ENCODE measurements around the gene HOXA10. TPM values are rescaled to one million over a fixed set of nuclear protein-coding genes. Genes with fewer than 3 reads are reported as not detected.

HOXA10 gene
- total and polyA plus RNA-seq, 9 donors, result 21.2 to 36.0 (median 30.4) TPM

DNA sequence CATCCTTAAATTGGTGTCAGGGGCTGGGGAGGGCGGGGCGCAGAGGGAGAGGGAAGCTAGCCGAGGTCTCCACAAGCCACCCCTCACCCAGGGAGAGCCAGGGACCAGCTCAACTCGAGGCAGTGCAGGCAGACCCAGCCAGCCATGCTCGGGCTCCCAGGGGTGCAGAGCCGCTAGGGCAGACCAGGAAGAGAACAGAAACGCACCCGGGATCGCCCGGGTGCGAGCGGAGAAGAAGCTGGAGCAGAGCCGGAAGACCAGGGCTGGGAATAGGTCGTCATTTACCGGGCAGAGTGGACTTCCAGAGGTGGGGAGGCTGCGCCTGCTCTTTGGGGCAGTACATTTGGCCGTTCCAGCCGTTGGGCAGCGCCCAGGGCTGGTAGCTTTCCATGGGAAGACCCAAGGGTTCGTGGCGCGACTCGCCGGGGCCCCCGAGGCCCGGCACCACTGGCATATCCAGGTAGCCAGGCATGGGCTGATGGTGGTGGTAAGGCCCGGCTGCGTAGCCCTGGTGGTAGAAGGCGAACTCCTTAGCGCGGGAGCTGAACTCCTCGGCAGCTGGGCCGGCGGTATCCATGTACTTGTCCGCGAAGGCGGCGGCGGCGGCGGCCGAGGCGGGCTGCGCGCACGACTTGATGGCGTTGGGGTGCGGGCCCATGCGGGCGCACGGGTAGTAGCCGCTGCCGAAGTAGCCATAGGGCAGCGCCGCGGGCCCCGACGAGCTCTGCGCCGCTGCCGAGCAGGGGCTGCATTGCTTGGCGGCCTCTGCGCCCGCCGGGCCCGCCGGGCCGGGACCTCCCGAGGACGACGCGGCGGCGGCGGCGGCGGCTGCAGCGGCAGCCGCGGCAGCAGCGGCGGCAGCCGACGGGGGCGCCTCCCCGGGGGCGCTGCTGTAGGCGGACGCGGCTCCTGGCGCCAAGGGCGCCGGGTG lies 25.0 kb upstream of the HOXA10 start:
- DNase-seq, result peak; percentile 44
- no peaks in the 10 kb centered on the region for H3K9me3 ChIP-seq (replicated peaks; ENCODE audit: control insufficient read depth, low read depth, low read length)
- peak overlapping the region; percentile 38 for H3K4me3 ChIP-seq (ENCODE audit: low read length)
- H3K27ac ChIP-seq (ENCODE audit: low read length), result no peak overlapping the region
- peaks cover 28% of the 10 kb centered on the region for H3K4me1 ChIP-seq (ENCODE audit: control insufficient read depth, insufficient read depth, low read length)
- WGBS (ENCODE audit: insufficient coverage), result under 1% methylated on average over 87 of the region's 93 CpGs
- no peaks in the 10 kb centered on the region for H3K36me3 ChIP-seq (ENCODE audit: control insufficient read depth, insufficient read depth, low read length)
- peaks cover 74% of the 10 kb centered on the region for H3K27me3 ChIP-seq (ENCODE audit: control insufficient read depth, insufficient read depth, low read length)

GRCh38 chr7:27198138-27198841 lies 24.2 kb upstream of the HOXA10 start:
- peak; percentile 15 for DNase-seq
- peaks cover 33% of the 10 kb centered on the region for H3K4me1 ChIP-seq (ENCODE audit: control insufficient read depth, insufficient read depth, low read length)
- WGBS (ENCODE audit: insufficient coverage), result 6% methylated on average over 8 of the region's 29 CpGs
- peak overlapping the region; percentile 38 for H3K4me3 ChIP-seq (ENCODE audit: low read length)
- H3K9me3 ChIP-seq (replicated peaks; ENCODE audit: control insufficient read depth, low read depth, low read length), result no peaks in the 10 kb centered on the region
- peaks cover 72% of the 10 kb centered on the region for H3K27me3 ChIP-seq (ENCODE audit: control insufficient read depth, insufficient read depth, low read length)
- H3K27ac ChIP-seq (ENCODE audit: low read length), result no peak overlapping the region
- no peaks in the 10 kb centered on the region for H3K36me3 ChIP-seq (ENCODE audit: control insufficient read depth, insufficient read depth, low read length)

DNA sequence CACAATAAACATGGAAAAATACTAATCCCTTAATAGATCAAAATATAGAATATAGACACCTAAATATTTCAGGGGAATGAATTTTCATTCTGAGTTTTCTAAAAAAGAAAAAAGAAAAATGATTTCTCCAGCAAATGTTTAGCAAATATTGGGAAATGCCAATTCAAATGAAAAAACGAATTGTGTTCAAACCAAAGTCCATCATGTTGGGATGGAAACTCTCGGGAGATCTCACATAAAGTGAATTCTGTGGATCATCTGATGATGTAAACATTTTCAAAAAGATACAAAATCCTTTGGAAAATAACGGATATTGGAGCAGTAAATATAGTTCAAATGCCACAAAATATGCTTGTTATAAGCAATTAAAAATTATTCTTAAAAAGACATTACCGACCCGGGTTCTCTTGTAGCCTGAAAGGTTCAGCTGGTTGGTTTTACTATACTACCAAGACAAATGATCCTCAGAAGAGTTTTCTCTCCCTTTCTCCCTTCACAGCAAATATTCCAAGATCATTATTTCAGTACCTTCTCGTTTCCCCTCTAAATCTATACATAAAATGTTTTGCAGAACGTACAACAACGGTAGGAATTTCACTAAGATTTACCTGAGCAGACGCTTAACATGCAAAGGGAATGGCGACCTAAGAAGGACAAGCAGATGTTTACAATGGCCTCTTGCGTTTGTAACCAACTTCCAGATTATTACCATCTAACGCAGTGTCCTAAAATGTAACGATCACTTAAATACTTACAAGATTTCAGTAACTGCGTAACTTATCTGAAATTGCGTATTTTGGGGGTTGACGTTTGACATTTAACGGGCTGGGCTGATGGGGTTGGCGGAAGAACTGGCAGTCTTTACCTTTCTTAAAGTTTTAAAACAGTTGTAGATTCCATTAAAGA lies 23.3 kb upstream of the HOXA10 start:
- H3K27ac ChIP-seq (ENCODE audit: low read length), result no peak overlapping the region
- peaks cover 39% of the 10 kb centered on the region for H3K4me1 ChIP-seq (ENCODE audit: control insufficient read depth, insufficient read depth, low read length)
- peak; percentile 23 for DNase-seq
- H3K36me3 ChIP-seq (ENCODE audit: control insufficient read depth, insufficient read depth, low read length), result no peaks in the 10 kb centered on the region
- 24% methylated on average over 5 of the region's 18 CpGs for WGBS (ENCODE audit: insufficient coverage)
- peaks cover 71% of the 10 kb centered on the region for H3K27me3 ChIP-seq (ENCODE audit: control insufficient read depth, insufficient read depth, low read length)
- H3K4me3 ChIP-seq (ENCODE audit: low read length), result no peak overlapping the region
- no peaks in the 10 kb centered on the region for H3K9me3 ChIP-seq (replicated peaks; ENCODE audit: control insufficient read depth, low read depth, low read length)

GRCh38 chr7:27196287-27196767 lies 22.2 kb upstream of the HOXA10 start:
- Histone ChIP-seq H3K36me3 (ENCODE audit: control insufficient read depth, insufficient read depth, low read length) (no peaks in the 10 kb centered on the region), H3K9me3 (replicated peaks; ENCODE audit: control insufficient read depth, low read depth, low read length) (no peaks in the 10 kb centered on the region), H3K27me3 (ENCODE audit: control insufficient read depth, insufficient read depth, low read length) (peaks cover 71% of the 10 kb centered on the region), H3K4me1 (ENCODE audit: control insufficient read depth, insufficient read depth, low read length) (peaks cover 36% of the 10 kb centered on the region), H3K4me3 (ENCODE audit: low read length) (no peak overlapping the region), H3K27ac (ENCODE audit: low read length) (no peak overlapping the region)
- DNase-seq, result peak; percentile 87
- WGBS (ENCODE audit: insufficient coverage), result 2% methylated on average over 6 of the region's 6 CpGs

DNA sequence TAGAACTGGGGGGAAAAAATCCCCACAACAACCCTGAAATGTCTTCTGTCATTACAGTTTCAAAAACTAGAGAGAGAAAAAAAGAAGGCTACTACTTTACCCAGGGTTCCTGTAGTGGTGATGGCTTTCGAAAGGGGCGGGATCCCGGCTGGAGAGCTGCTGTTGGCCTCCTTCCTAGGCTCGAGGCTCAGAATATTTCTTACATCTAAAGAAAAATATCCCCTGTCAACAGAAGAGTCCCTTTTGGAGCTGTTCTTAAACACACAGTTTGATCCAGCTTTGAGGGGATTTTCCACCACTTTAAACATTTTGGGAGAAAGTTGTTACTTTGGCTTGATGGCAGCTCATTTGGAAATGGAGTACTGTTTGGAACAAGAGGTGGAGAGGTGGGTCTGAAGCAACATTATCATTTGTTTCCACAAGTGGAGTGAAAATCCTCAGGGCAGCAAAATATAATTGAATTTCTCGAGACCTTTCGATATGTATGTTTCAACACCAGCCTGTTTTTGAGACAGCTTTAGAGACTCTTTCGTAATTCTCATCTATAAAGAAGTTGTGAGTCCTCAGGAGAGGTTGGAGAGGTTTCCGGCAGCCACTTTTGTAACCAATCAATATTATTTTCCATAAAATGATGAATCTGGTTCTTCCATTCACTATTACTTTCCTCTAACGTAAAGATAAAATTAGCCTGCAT lies 20.7 kb upstream of the HOXA10 start:
- no peak overlapping the region for H3K27ac ChIP-seq (ENCODE audit: low read length)
- no peaks in the 10 kb centered on the region for H3K9me3 ChIP-seq (replicated peaks; ENCODE audit: control insufficient read depth, low read depth, low read length)
- no peak for DNase-seq
- peaks cover 39% of the 10 kb centered on the region for H3K4me1 ChIP-seq (ENCODE audit: control insufficient read depth, insufficient read depth, low read length)
- H3K36me3 ChIP-seq (ENCODE audit: control insufficient read depth, insufficient read depth, low read length), result no peaks in the 10 kb centered on the region
- peaks cover 72% of the 10 kb centered on the region for H3K27me3 ChIP-seq (ENCODE audit: control insufficient read depth, insufficient read depth, low read length)
- no peak overlapping the region for H3K4me3 ChIP-seq (ENCODE audit: low read length)
- WGBS (ENCODE audit: insufficient coverage), result no CpG with 5 or more reads among the region's 9 CpGs

DNA sequence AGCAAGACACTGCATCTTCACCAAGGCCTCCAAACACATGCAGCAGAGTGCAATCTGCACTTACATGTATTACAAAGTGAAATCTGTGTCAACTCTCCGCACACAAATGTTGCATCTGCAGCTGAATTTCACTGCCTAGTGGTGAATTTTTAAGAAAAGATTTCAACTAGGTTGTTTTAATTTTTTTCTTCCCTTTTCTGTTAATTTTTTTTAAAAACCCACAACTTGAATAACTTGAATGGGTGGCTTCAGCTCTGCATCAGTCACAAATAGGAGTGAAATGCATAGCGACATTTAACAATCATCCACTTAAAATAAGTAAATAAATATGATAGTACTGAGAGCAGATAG lies 19.9 kb upstream of the HOXA10 start:
- Histone ChIP-seq H3K9me3 (replicated peaks; ENCODE audit: control insufficient read depth, low read depth, low read length) (no peaks in the 10 kb centered on the region), H3K36me3 (ENCODE audit: control insufficient read depth, insufficient read depth, low read length) (no peaks in the 10 kb centered on the region), H3K27me3 (ENCODE audit: control insufficient read depth, insufficient read depth, low read length) (peaks cover 76% of the 10 kb centered on the region), H3K4me3 (ENCODE audit: low read length) (no peak overlapping the region), H3K4me1 (ENCODE audit: control insufficient read depth, insufficient read depth, low read length) (peaks cover 45% of the 10 kb centered on the region), H3K27ac (ENCODE audit: low read length) (peak overlapping the region; percentile 87)
- DNase-seq, result no peak
- no CpG with 5 or more reads among the region's 2 CpGs for WGBS (ENCODE audit: insufficient coverage)

DNA sequence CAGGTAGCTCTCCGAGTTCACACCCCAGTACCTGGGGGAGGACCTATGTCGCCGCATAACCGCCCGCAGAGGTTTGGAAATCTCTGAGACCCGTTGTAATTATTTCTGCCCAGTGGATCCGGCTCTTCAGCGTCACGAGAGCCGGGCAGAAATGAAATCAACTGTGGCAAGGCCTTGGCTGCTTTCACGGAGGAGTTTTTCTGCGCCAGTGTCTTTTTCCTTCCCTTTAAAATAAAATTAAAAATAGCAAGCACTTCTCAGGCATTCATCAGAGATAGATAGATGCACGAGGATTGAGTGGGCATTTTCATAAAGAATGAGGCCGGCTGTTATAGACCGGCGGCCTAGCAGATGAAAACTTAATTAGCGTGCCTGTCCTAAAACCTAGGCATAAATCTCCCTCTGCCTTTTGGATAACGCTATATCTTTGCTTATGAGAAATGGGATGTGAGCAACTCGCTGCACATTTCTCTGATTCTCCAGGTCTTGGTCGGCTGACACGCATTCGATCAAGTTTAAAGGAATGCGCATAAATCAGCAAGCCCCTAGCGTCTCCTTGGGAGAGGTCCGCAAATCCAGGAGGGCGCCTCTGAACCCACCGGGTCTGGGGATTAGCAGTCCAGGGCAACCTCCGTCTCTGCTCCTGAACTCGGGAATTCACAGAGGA lies 19.3 kb upstream of the HOXA10 start:
- WGBS (ENCODE audit: insufficient coverage), result 46% methylated on average over 20 of the region's 29 CpGs
- peak overlapping the region; percentile 39 for H3K4me3 ChIP-seq (ENCODE audit: low read length)
- DNase-seq, result peak; percentile 21

DNA sequence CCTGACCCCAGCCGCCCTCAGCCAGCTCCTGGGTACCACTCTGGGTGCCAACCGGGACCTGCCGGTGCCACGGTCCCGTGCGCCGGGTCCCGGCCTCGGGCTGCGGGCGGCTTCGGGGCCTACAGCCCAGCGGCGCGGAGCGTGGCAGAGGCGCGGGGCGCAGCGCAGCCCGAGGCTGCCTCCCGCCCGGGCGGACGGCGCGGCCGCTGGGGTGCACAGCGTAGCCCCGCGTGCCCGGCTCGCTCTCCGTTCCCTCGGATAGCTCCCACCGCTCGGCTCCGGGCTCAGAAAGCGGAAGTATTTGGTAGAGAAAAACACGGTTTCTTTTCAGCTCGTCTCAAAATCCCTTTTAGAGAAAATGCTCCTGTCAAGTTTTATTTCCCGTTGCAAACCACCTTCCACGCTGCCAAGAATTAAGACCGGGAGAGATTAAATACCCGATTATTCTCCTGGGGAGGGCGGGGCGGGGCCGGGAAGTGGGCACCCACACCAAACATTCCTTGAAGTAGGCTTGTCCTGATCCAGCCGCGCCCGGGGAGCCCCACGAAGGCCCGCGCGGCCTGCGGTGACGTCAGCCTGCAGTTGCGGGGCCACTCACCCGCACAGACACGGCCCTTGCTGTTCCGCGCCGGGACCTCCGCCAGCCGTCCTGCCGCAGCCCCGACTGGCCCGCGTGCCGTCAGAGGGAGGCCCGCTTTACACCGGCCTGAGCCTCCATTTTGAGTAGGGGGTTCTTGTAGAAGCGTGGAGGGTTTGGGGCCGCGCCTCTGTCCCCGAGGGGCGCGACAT lies 18.6 kb upstream of the HOXA10 start:
- peak; percentile 56 for DNase-seq
- H3K4me3 ChIP-seq (ENCODE audit: low read length), result peak overlapping the region; percentile 49
- 7% methylated on average over 57 of the region's 78 CpGs for WGBS (ENCODE audit: insufficient coverage)
- peaks cover 76% of the 10 kb centered on the region for H3K27me3 ChIP-seq (ENCODE audit: control insufficient read depth, insufficient read depth, low read length)
- peak overlapping the region; percentile 92 for H3K27ac ChIP-seq (ENCODE audit: low read length)
- no peaks in the 10 kb centered on the region for H3K36me3 ChIP-seq (ENCODE audit: control insufficient read depth, insufficient read depth, low read length)
- H3K4me1 ChIP-seq (ENCODE audit: control insufficient read depth, insufficient read depth, low read length), result peaks cover 52% of the 10 kb centered on the region
- H3K9me3 ChIP-seq (replicated peaks; ENCODE audit: control insufficient read depth, low read depth, low read length), result no peaks in the 10 kb centered on the region

More for the DNA sequence above, 19.3 kb upstream of the HOXA10 start:
- H3K27ac ChIP-seq (ENCODE audit: low read length), result peak overlapping the region; percentile 87
- H3K4me1 ChIP-seq (ENCODE audit: control insufficient read depth, insufficient read depth, low read length), result peaks cover 45% of the 10 kb centered on the region
- H3K27me3 ChIP-seq (ENCODE audit: control insufficient read depth, insufficient read depth, low read length), result peaks cover 76% of the 10 kb centered on the region
- no peaks in the 10 kb centered on the region for H3K36me3 ChIP-seq (ENCODE audit: control insufficient read depth, insufficient read depth, low read length)
- no peaks in the 10 kb centered on the region for H3K9me3 ChIP-seq (replicated peaks; ENCODE audit: control insufficient read depth, low read depth, low read length)
